Central memory CD8-positive, alpha-beta T cell (primary cell): ENCODE data around the gene PACSIN2.

Experiments
- ATAC-seq: fragments of 150-1000 bp; cut with Tn5 transposase; replicated peaks from 2 replicates; pipeline ENCODE4 v1.10.0; 2022; ENCODE audit warnings: mild to moderate bottlenecking, moderate FRiP score, moderate number of reproducible peaks; ENCODE audit not compliant: poor library complexity, severe bottlenecking; ENCODE audit errors: extremely low read depth
- DNase-seq, 2 donors: peaks; one replicate each; pipeline ENCODE4 v3.0.0; 2021; ENCODE audit warnings: low spot score in 2 of 2
- H3K27ac Mint-ChIP-seq: one replicate; pipeline ENCODE4 v1.8.0; 2022; ENCODE audit warnings: low read depth, mild to moderate bottlenecking, moderate library complexity, mixed read lengths
- H3K27me3 Mint-ChIP-seq: one replicate; pipeline ENCODE4 v1.8.0; 2022; ENCODE audit warnings: mixed read lengths
- H3K36me3 Mint-ChIP-seq: one replicate; pipeline ENCODE4 v1.8.0; 2022; ENCODE audit warnings: mild to moderate bottlenecking, moderate library complexity, mixed read lengths; ENCODE audit not compliant: insufficient read depth
- H3K4me1 Mint-ChIP-seq: one replicate; pipeline ENCODE4 v1.8.0; 2022; ENCODE audit warnings: mixed read lengths
- H3K4me3 Mint-ChIP-seq: one replicate; pipeline ENCODE4 v1.8.0; 2022; ENCODE audit warnings: mild to moderate bottlenecking, moderate library complexity, mixed read lengths
- H3K9me3 Mint-ChIP-seq: one replicate; pipeline ENCODE4 v1.8.0; 2022; ENCODE audit warnings: mixed read lengths

PACSIN2 gene

DNA sequence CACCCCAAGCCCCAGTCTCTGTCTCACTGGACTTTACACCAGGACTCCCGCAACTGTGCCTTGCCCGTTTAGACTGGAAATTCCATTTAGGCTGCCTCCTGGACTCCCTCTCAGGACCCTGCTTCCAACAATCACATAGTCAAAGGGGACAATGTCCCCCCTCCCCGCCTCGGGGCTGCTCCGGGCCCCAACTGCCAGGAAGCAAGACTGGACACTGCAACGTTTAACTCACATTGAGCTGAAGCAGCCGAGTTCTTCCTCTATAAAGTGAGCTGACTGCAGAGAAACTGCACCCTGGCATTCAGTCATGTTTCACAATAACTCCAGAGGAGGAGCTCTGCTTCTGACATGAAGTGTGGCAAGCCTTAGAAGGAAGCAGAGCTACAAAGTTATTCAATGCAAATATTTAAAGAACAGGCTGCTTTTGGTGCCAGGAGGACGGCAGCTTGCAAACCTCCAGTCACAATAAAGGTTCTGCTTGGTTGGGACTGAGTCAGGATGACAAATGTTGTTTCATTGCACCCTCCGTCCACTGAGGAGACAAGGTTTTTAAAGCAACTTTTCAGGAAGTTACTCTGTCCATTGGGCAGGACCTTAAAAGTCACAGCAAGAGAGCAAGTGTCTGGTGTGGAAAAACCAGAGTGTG, 19.9 kb downstream of the PACSIN2 start:
- Mint-ChIP-seq H3K36me3 (peaks cover 9% of the 10 kb centered on the region), H3K4me3 (no peak overlapping the region), H3K27ac (no peak overlapping the region), H3K27me3 (no peaks in the 10 kb centered on the region), H3K9me3 (no peaks in the 10 kb centered on the region), H3K4me1 (peaks cover 23% of the 10 kb centered on the region)
- DNase-seq (no peak), ATAC-seq (no peak)

- ATAC-seq (no peak), DNase-seq (no peak)
- no peaks in the 10 kb centered on the region for H3K27me3 Mint-ChIP-seq
- H3K27ac Mint-ChIP-seq, result no peak overlapping the region
- no peaks in the 10 kb centered on the region for H3K9me3 Mint-ChIP-seq
- no peak overlapping the region for H3K4me3 Mint-ChIP-seq
- peaks cover 23% of the 10 kb centered on the region for H3K4me1 Mint-ChIP-seq
- H3K36me3 Mint-ChIP-seq, result peaks cover 9% of the 10 kb centered on the region
Observed at GRCh38 chr22:42994276-42994916, 20.6 kb downstream of the PACSIN2 start.

GRCh38 chr22:42993651-42994275, 21.2 kb downstream of the PACSIN2 start:
- DNase-seq (no peak), ATAC-seq (no peak)
- Mint-ChIP-seq H3K36me3 (peaks cover 9% of the 10 kb centered on the region), H3K9me3 (no peaks in the 10 kb centered on the region), H3K27me3 (no peaks in the 10 kb centered on the region), H3K27ac (no peak overlapping the region), H3K4me3 (no peak overlapping the region), H3K4me1 (peaks cover 18% of the 10 kb centered on the region)

GRCh38 chr22:42992886-42993479, 22.0 kb downstream of the PACSIN2 start:
- Mint-ChIP-seq H3K4me3 (no peak overlapping the region), H3K9me3 (no peaks in the 10 kb centered on the region), H3K27me3 (no peaks in the 10 kb centered on the region), H3K4me1 (peaks cover 11% of the 10 kb centered on the region), H3K36me3 (peaks cover 9% of the 10 kb centered on the region), H3K27ac (peak overlapping the region; percentile 64)
- no peak for ATAC-seq
- no peak for DNase-seq

GRCh38 chr22:42992092-42992491, 22.9 kb downstream of the PACSIN2 start:
- Mint-ChIP-seq H3K27me3 (no peaks in the 10 kb centered on the region), H3K9me3 (no peaks in the 10 kb centered on the region), H3K27ac (no peak overlapping the region), H3K4me1 (peaks cover 7% of the 10 kb centered on the region), H3K4me3 (no peak overlapping the region), H3K36me3 (peaks cover 11% of the 10 kb centered on the region)
- ATAC-seq, result no peak
- no peak for DNase-seq

GRCh38 chr22:42991010-42991651, 23.8 kb downstream of the PACSIN2 start:
- no peak for DNase-seq
- no peak for ATAC-seq
- Mint-ChIP-seq H3K27me3 (no peaks in the 10 kb centered on the region), H3K9me3 (no peaks in the 10 kb centered on the region), H3K36me3 (peaks cover 11% of the 10 kb centered on the region), H3K4me1 (peaks cover 17% of the 10 kb centered on the region), H3K27ac (no peak overlapping the region), H3K4me3 (no peak overlapping the region)

DNA sequence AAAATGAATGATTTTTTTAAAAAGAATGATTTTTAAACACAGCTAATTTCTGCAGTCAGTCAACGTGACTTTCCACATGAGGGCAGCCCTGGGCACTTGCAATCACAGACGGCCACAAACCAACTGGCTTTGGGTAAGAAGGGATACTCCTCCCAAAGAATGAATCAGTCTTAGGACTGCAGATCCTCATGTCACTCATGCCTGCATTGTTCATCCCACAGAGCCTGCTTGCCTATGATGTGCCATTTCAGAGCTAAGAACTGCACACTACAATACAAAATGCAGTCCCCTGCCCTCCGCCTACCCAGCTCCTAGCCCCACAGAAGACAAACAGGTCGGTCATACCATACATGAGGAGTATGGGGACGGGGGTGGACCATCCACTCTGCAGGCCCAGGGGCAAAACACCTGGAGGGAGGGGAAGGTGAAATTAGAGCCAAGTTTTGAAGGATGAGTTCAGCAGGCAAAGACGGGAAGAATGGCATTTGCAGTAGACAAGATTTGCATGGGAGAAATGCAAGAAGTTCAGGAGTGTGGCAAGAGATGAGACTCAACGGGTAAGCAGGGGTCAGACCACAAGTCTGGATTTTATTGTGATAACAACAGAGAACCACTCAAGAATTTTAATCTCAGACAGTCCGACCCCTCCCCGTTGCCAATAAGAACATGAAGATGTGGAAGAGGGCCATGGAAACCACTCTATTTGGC, 24.7 kb downstream of the PACSIN2 start:
- Mint-ChIP-seq H3K36me3 (peaks cover 11% of the 10 kb centered on the region), H3K27me3 (no peaks in the 10 kb centered on the region), H3K9me3 (no peaks in the 10 kb centered on the region), H3K27ac (no peak overlapping the region), H3K4me3 (no peak overlapping the region), H3K4me1 (peaks cover 26% of the 10 kb centered on the region)
- ATAC-seq (no peak), DNase-seq (no peak)

- Mint-ChIP-seq H3K36me3 (peaks cover 5% of the 10 kb centered on the region), H3K9me3 (no peaks in the 10 kb centered on the region), H3K4me3 (no peak overlapping the region), H3K27me3 (no peaks in the 10 kb centered on the region), H3K27ac (peak overlapping the region; percentile 59), H3K4me1 (peaks cover 21% of the 10 kb centered on the region)
- DNase-seq (no peak), ATAC-seq (no peak)
Observed at GRCh38 chr22:42986115-42986514, 28.8 kb downstream of the PACSIN2 start.

DNA sequence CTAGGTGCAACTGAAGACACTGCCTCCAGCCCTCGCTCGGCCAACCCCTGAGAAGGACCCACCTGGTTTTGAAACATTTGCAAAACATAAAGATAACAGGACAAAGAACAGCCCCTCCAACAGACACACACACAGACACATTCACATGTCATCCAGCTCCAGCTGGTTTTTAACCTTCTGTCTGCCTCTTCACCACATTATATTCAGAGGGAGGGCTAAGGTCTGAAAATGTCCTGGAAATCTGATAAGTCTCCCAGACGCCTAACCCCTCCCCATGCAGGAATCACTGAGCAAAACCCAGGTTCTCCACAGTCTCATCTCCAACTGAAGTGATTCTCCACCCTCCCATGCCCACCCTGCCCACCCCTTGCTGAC, 29.4 kb downstream of the PACSIN2 start:
- Mint-ChIP-seq H3K4me3 (no peak overlapping the region), H3K9me3 (no peaks in the 10 kb centered on the region), H3K27ac (peak overlapping the region; percentile 59), H3K4me1 (peaks cover 21% of the 10 kb centered on the region), H3K36me3 (peaks cover 5% of the 10 kb centered on the region), H3K27me3 (no peaks in the 10 kb centered on the region)
- ATAC-seq, result no peak
- DNase-seq, result no peak

GRCh38 chr22:42984814-42985530, 30.0 kb downstream of the PACSIN2 start:
- peaks cover 5% of the 10 kb centered on the region for H3K36me3 Mint-ChIP-seq

DNA sequence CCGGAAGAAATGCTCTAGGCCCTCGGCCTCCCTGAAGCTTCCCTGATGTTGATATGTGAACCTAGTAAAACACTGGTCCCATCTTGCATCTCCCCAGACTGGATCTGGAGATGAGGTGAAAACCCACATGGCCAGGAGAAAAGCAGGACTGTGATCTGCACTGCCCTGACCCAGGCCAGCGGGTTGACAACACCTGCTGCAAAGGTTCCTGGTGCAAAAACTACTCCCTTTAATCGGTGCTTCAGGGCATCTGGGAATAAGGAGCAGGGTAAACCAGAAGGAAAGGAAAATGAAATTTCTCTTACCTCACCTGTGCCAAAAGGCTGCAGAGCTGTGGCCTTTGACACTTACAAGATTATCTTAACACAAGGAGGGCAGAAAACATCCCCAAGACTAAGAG, 30.6 kb downstream of the PACSIN2 start:
- ATAC-seq (no peak), DNase-seq (no peak)
- no peaks in the 10 kb centered on the region for H3K9me3 Mint-ChIP-seq
- H3K27ac Mint-ChIP-seq, result no peak overlapping the region
- H3K36me3 Mint-ChIP-seq, result peaks cover 5% of the 10 kb centered on the region
- H3K27me3 Mint-ChIP-seq, result no peaks in the 10 kb centered on the region
- peaks cover 21% of the 10 kb centered on the region for H3K4me1 Mint-ChIP-seq
- H3K4me3 Mint-ChIP-seq, result no peak overlapping the region

More at GRCh38 chr22:42984814-42985530, 30.0 kb downstream of the PACSIN2 start:
- H3K9me3 Mint-ChIP-seq, result no peaks in the 10 kb centered on the region
- ATAC-seq, result no peak
- no peak overlapping the region for H3K27ac Mint-ChIP-seq
- peaks cover 21% of the 10 kb centered on the region for H3K4me1 Mint-ChIP-seq
- no peaks in the 10 kb centered on the region for H3K27me3 Mint-ChIP-seq
- H3K4me3 Mint-ChIP-seq, result no peak overlapping the region
- DNase-seq, result no peak

DNA sequence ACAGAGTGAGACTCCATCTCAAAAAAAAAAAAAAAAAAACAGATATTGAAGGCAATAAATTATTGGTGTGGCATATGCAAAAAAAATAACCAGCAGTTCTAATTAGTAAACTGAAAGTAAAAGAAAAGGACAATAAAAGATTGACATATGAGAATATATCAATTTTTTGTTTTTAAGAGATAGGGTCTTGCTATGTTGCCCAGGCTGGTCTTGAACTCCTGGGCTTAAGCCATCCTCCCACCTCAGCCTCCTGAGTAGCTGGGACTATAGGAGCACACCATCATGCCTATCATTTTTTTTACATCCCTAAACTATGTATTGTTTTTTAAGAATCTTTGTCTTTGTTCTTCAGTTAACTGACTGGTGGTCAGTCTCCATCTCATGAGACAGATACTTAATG, 31.5 kb downstream of the PACSIN2 start:
- Mint-ChIP-seq H3K4me1 (peaks cover 27% of the 10 kb centered on the region), H3K9me3 (no peaks in the 10 kb centered on the region), H3K27me3 (no peaks in the 10 kb centered on the region), H3K4me3 (no peak overlapping the region), H3K27ac (no peak overlapping the region), H3K36me3 (peaks cover 5% of the 10 kb centered on the region)
- ATAC-seq (no peak), DNase-seq (no peak)
